Inferior parietal cortex (tissue), 1 donor: ENCODE measurements around the gene C14orf119.
"Not testable (repeated sequence)": the region's sequence is repeated elsewhere in the genome, so short reads cannot be mapped to it uniquely, and the experiment has no call there.

Experiments
- DNase-seq: peaks from one replicate; pipeline ENCODE4 v3.0.0-alpha.2; 2016; ENCODE audit errors: extremely low spot score

C14orf119 gene

GRCh38 chr14:23089498-23090253, 5.6 kb upstream of the C14orf119 start:
- DNase-seq = no peak

GRCh38 chr14:23090254-23090636, 5.1 kb upstream of the C14orf119 start:
- DNase-seq = no peak

GRCh38 chr14:23091294-23092225, 3.7 kb upstream of the C14orf119 start:
- no peak for DNase-seq

GRCh38 chr14:23093104-23093503, 2.2 kb upstream of the C14orf119 start:
- DNase-seq = no peak

- no peak for DNase-seq
Measured at GRCh38 chr14:23093526-23093925, 1.8 kb upstream of the C14orf119 start.

GRCh38 chr14:23093991-23094665, 1.2 kb upstream of the C14orf119 start:
- DNase-seq = no peak

- DNase-seq = no peak
Measured at GRCh38 chr14:23094666-23095195, 574 bp upstream of the C14orf119 start, which contains the start of gene ACIN1. Gene ACIN1 (minus strand): TSS chr14:23095136. CDS start chr14:23095112, 24 bp downstream.

- DNase-seq = no peak
Measured at GRCh38 chr14:23097786-23098185, 2.5 kb downstream of the C14orf119 start.

GRCh38 chr14:23099212-23099861, 4.0 kb downstream of the C14orf119 start:
- no peak for DNase-seq

GRCh38 chr14:23101213-23101970, 6.1 kb downstream of the C14orf119 start:
- no peak for DNase-seq

- DNase-seq = no peak
Measured at GRCh38 chr14:23101986-23102625, 6.8 kb downstream of the C14orf119 start.

GRCh38 chr14:23102801-23103200, 7.5 kb downstream of the C14orf119 start:
- DNase-seq = no peak

GRCh38 chr14:23103581-23103980, 8.3 kb downstream of the C14orf119 start:
- DNase-seq = no peak

- DNase-seq = no peak
Measured at GRCh38 chr14:23104070-23104590, 8.8 kb downstream of the C14orf119 start.

GRCh38 chr14:23104591-23105347, 9.5 kb downstream of the C14orf119 start, which contains the start of gene CIROP:
Gene CIROP (minus strand): TSS chr14:23104989. CDS start chr14:23104920, 69 bp downstream.
- no peak for DNase-seq

- DNase-seq = no peak
Measured at GRCh38 chr14:23105348-23105824, 10.1 kb downstream of the C14orf119 start.

- no peak for DNase-seq
Measured at GRCh38 chr14:23106747-23107045, 11.4 kb downstream of the C14orf119 start.

GRCh38 chr14:23107620-23108019, 12.3 kb downstream of the C14orf119 start:
- DNase-seq = not testable (repeated sequence)

- not testable (repeated sequence) for DNase-seq
Measured at GRCh38 chr14:23108169-23108568, 12.9 kb downstream of the C14orf119 start.
